SKM-1 treated with dmso at 0.1 percent for 144 hours (cell line): ENCODE data around the gene TAF10.

Source experiments
- DNase-seq: peaks from one replicate; lab custom pipeline; 2025; ENCODE audit not compliant: unreplicated experiment; lab: John Stamatoyannopoulos, UW

The TAF10 gene

GRCh38 chr11:6561288-6561687, 50.7 kb downstream of the TAF10 start:
- no peak for DNase-seq
